IgD-negative memory B cell (primary cell): Measurements from ENCODE around the gene CLPSL2. TPM values are rescaled to one million over a fixed set of nuclear protein-coding genes. Genes with fewer than 3 reads are reported as not detected.
"Not testable (repeated sequence)": the region's sequence is repeated elsewhere in the genome, so short reads cannot be mapped to it uniquely, and the experiment has no call there.

Experiments used
- H3K27ac Mint-ChIP-seq, 3 donors: one replicate each; pipeline ENCODE4 v1.8.0; 2020 to 2022; ENCODE audit warnings: mild to moderate bottlenecking in 3 of 3, mixed read lengths in 3 of 3, moderate library complexity in 1 of 3
- H3K27me3 Mint-ChIP-seq: one replicate; pipeline ENCODE4 v1.8.0; 2021; ENCODE audit warnings: mixed read lengths
- H3K36me3 Mint-ChIP-seq: one replicate; pipeline ENCODE4 v1.8.0; 2020; ENCODE audit warnings: mild to moderate bottlenecking, mixed read lengths
- H3K4me1 Mint-ChIP-seq, 3 donors: one replicate each; pipeline ENCODE4 v1.8.0; 2020 to 2022; ENCODE audit warnings: mixed read lengths in 3 of 3, mild to moderate bottlenecking in 1 of 3
- H3K4me3 Mint-ChIP-seq, 4 donors: one replicate each; pipeline ENCODE4 v1.8.0; 2020 to 2022; ENCODE audit warnings: mild to moderate bottlenecking in 4 of 4, mixed read lengths in 4 of 4, moderate library complexity in 3 of 4
- H3K9me3 Mint-ChIP-seq, 3 donors: one replicate each; pipeline ENCODE4 v1.8.0; 2020 to 2021; ENCODE audit warnings: mixed read lengths in 3 of 3, mild to moderate bottlenecking in 1 of 3
- polyA plus RNA-seq: library from polyadenylated mRNA; unstranded; fragments of 300-500 nt; fragmentation: Illumina TruSeq; gene quantifications from one replicate; pipeline ENCODE4 v1.2.3, GENCODE V29; 2021

The CLPSL2 gene, protein sequence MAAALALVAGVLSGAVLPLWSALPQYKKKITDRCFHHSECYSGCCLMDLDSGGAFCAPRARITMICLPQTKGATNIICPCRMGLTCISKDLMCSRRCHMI
- polyA plus RNA-seq, result not detected

- H3K27me3 Mint-ChIP-seq, result peaks cover 2% of the 10 kb centered on the region
- H3K9me3 Mint-ChIP-seq, result no peaks in the 10 kb centered on the region
- peaks cover 6 to 12% (median 7%) of the 10 kb centered on the region in 3 donors for H3K4me1 Mint-ChIP-seq
- peak within 1 kb of the TSS in 1 of 3 donors; percentile 86 for H3K27ac Mint-ChIP-seq
- H3K4me3 Mint-ChIP-seq, result peak within 1 kb of the TSS in 3 of 4 donors; percentile 70 to 87 (median 74)
- H3K36me3 Mint-ChIP-seq, result no peaks in the 10 kb centered on the region
Observed at GRCh38 chr6:35776364-35777215, at the start of gene CLPSL2. CLPSL2 (plus strand) TSS chr6:35776598; CDS start chr6:35776619, 21 bp downstream.

- no peaks in the 10 kb centered on the region for H3K36me3 Mint-ChIP-seq
- H3K4me3 Mint-ChIP-seq, result peak overlapping the region; percentile 57 to 87 (median 78)
- H3K27ac Mint-ChIP-seq, result peak overlapping the region in 2 of 3 donors; percentile 95
- peaks cover 3% of the 10 kb centered on the region for H3K27me3 Mint-ChIP-seq
- H3K9me3 Mint-ChIP-seq, result no peaks in the 10 kb centered on the region
- peaks cover 27 to 37% (median 32%) of the 10 kb centered on the region in 3 donors for H3K4me1 Mint-ChIP-seq
Observed at GRCh38 chr6:35727231-35727934, 49.0 kb upstream of the CLPSL2 start.

- Mint-ChIP-seq H3K9me3 (no peaks in the 10 kb centered on the region), H3K27me3 (peaks cover 3% of the 10 kb centered on the region), H3K27ac (peak overlapping the region in 2 of 3 donors; percentile 81 to 95), H3K4me1 (peaks cover 31 to 41% (median 36%) of the 10 kb centered on the region in 3 donors), H3K36me3 (no peaks in the 10 kb centered on the region), H3K4me3 (peak overlapping the region; percentile 57 to 94 (median 87))
Observed at GRCh38 chr6:35727935-35728682, 48.3 kb upstream of the CLPSL2 start.

GRCh38 chr6:35728683-35729678 lies 47.4 kb upstream of the CLPSL2 start:
- Mint-ChIP-seq H3K27ac (peak overlapping the region; percentile 81 to 95 (median 86)), H3K36me3 (no peaks in the 10 kb centered on the region), H3K9me3 (no peaks in the 10 kb centered on the region), H3K27me3 (peaks cover 3% of the 10 kb centered on the region), H3K4me3 (peak overlapping the region; percentile 49 to 94 (median 75)), H3K4me1 (peaks cover 33 to 41% (median 36%) of the 10 kb centered on the region in 3 donors)

DNA sequence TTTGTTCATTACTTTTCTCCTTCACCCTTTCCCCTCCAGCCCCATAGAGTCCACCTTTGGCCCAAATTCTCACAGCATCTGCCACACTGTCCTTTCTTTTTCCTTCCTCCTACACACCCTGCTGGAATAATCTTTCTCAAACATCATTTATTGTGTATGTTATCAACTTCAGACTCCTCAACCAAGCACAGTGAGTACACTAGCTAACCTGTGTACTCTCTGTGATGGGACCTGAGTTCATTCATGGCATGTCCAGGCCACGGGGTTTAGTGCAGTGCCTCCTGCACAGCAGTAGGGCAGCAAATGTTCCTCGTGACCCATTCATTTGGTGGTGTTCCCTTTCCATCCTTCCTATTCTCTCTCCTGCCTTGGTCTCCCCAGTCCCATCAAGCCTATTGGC lies 46.7 kb upstream of the CLPSL2 start:
- H3K4me1 Mint-ChIP-seq, result peaks cover 33 to 41% (median 34%) of the 10 kb centered on the region in 3 donors
- peak overlapping the region; percentile 81 to 95 (median 86) for H3K27ac Mint-ChIP-seq
- H3K27me3 Mint-ChIP-seq, result peaks cover 3% of the 10 kb centered on the region
- H3K9me3 Mint-ChIP-seq, result no peaks in the 10 kb centered on the region
- H3K36me3 Mint-ChIP-seq, result no peaks in the 10 kb centered on the region
- H3K4me3 Mint-ChIP-seq, result peak overlapping the region in 3 of 4 donors; percentile 12 to 57 (median 49)

DNA sequence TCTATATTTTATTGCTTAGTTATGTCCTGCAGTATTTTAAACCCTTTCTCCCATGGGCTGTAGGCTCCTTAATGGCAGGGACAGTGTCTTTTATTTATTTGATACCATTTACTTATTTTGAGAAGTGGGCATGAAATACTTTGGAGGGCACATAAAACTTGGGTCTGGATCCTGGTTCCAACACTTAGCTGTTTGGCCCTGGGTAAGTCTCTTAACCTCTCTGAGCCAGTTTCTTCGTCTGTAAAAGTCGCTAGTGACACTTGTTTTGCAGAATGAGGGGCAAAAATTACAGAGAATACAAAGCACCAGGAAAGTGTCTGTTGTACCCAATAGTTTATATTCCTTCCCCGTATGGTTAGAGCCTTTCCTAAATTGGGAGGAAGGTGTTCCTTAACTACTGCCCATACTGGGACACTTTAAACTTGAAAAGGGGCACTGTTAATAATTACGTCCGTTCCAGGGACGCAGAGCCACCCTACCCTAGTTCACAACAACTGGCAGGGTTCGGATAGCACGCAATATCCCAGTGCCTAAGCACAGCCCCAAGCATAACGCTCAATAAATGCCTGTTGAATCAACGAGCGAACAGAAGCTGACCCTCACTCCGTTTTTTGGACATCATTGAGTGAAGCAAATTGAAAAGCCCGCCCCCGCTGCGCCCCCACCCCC lies 45.5 kb upstream of the CLPSL2 start:
- no peaks in the 10 kb centered on the region for H3K9me3 Mint-ChIP-seq
- no peaks in the 10 kb centered on the region for H3K36me3 Mint-ChIP-seq
- H3K4me1 Mint-ChIP-seq, result peaks cover 31 to 44% (median 37%) of the 10 kb centered on the region in 3 donors
- peak overlapping the region; percentile 86 to 98 (median 91) for H3K4me3 Mint-ChIP-seq
- H3K27ac Mint-ChIP-seq, result peak overlapping the region; percentile 86 to 98 (median 95)
- H3K27me3 Mint-ChIP-seq, result peaks cover 3% of the 10 kb centered on the region

DNA sequence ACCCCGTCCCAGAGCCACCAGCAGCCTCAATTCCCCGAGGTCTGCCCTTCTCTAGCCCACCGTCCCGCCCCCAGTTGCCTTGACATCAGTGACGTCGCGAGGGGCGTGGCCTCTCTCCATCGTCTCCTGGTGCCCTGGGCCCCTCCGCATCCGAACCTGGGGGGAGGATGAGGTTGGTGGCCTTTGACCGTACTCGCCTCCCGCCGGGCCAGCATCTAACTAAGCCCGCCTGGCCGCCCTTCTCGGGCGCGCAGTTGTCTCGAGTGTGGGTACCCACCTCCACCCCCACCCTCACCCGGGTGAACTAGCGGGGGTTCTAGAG lies 45.0 kb upstream of the CLPSL2 start:
- Mint-ChIP-seq H3K27ac (peak overlapping the region; percentile 95 to 98 (median 95)), H3K9me3 (no peaks in the 10 kb centered on the region), H3K4me3 (peak overlapping the region; percentile 86 to 98 (median 91))

DNA sequence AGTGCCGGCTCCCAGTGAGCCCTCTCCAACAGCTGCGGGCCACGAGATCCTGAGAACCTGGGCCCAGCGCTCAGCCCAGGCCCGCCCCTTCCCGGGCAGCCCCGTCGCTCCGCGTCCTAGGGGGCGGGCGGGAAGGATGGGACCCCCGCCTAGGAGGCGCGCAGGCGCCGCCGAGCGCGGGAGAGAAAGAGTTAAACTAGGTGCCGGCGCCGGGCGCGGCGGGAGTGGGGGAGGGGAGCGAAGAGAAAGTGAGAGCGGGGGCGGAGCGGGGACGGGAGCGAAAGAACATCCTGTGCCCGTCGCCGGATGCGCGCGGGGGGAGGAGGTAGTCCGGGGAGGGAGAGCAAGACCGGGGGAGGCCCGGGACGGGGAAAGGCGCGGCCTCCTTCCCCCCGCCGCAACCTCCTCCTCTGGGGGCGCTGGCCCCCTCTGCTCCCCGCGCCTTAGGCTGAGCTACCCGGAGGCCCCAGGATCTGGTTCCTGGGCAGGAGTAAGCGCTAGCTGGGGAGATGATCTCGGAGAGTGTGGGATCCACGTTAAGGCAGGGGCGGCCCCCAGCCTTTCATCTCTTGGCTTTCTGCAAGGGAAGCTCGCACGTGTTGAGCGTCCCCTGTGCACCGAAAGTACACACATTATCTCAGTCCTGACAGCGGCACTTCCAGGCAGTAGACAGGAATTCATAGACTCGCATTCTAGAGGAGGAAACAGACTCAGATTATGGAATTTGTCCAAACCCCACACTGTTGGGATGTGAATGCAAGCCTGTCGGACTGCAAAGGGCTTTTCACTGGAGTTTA lies 44.5 kb upstream of the CLPSL2 start:
- H3K27me3 Mint-ChIP-seq, result no peaks in the 10 kb centered on the region
- no peaks in the 10 kb centered on the region for H3K36me3 Mint-ChIP-seq
- no peaks in the 10 kb centered on the region for H3K9me3 Mint-ChIP-seq
- peaks cover 32 to 44% (median 41%) of the 10 kb centered on the region in 3 donors for H3K4me1 Mint-ChIP-seq
- peak overlapping the region; percentile 86 to 98 (median 91) for H3K4me3 Mint-ChIP-seq
- peak overlapping the region; percentile 95 to 98 (median 95) for H3K27ac Mint-ChIP-seq

More for the DNA sequence above, 45.0 kb upstream of the CLPSL2 start:
- peaks cover 3% of the 10 kb centered on the region for H3K27me3 Mint-ChIP-seq
- H3K36me3 Mint-ChIP-seq, result no peaks in the 10 kb centered on the region
- peaks cover 36 to 48% (median 42%) of the 10 kb centered on the region in 3 donors for H3K4me1 Mint-ChIP-seq

GRCh38 chr6:35733633-35734032 lies 42.8 kb upstream of the CLPSL2 start:
- Mint-ChIP-seq H3K27me3 (no peaks in the 10 kb centered on the region), H3K4me1 (peaks cover 31 to 37% (median 37%) of the 10 kb centered on the region in 3 donors), H3K36me3 (no peaks in the 10 kb centered on the region), H3K27ac (peak overlapping the region in 1 of 3 donors; percentile 95), H3K4me3 (peak overlapping the region in 1 of 4 donors; percentile 21), H3K9me3 (no peaks in the 10 kb centered on the region)

- peaks cover 30 to 31% (median 31%) of the 10 kb centered on the region in 3 donors for H3K4me1 Mint-ChIP-seq
- H3K9me3 Mint-ChIP-seq, result not testable (repeated sequence)
Observed at GRCh38 chr6:35734319-35734718, 42.1 kb upstream of the CLPSL2 start.

DNA sequence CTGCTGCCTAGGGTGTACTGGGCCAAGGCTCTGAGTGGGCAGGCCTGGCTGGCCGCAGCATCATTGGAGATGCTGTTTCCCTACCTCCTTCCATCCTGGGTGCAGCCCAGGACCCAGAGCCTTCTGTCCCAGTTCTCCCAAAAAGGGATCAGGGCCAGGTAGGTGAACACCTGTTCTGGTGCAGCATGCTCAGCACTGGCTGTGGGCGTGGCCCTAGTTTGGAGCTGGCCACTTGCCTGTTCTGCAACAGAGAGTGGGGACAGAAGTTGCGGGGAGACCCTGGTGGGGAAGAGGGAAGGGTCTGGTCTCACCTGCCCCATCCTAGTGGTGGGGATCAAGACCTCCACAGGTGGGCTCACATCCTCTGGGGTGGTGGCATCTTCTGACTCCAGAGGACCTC lies 40.9 kb upstream of the CLPSL2 start:
- H3K36me3 Mint-ChIP-seq, result no peaks in the 10 kb centered on the region
- H3K27me3 Mint-ChIP-seq, result no peaks in the 10 kb centered on the region
- H3K9me3 Mint-ChIP-seq, result no peaks in the 10 kb centered on the region
- no peak overlapping the region for H3K4me3 Mint-ChIP-seq
- peaks cover 23 to 29% (median 24%) of the 10 kb centered on the region in 3 donors for H3K4me1 Mint-ChIP-seq
- H3K27ac Mint-ChIP-seq, result peak overlapping the region in 1 of 3 donors; percentile 91

More at GRCh38 chr6:35734319-35734718, 42.1 kb upstream of the CLPSL2 start:
- H3K36me3 Mint-ChIP-seq, H3K4me3 Mint-ChIP-seq, H3K27me3 Mint-ChIP-seq: not testable (repeated sequence)
- peak overlapping the region in 1 of 3 donors; percentile 91 for H3K27ac Mint-ChIP-seq

GRCh38 chr6:35736253-35736894 lies 40.0 kb upstream of the CLPSL2 start:
- Mint-ChIP-seq H3K4me1 (peaks cover 20 to 27% (median 22%) of the 10 kb centered on the region in 3 donors), H3K27ac (peak overlapping the region; percentile 43 to 93 (median 73)), H3K4me3 (peak overlapping the region in 3 of 4 donors; percentile 9 to 80 (median 65)), H3K27me3 (no peaks in the 10 kb centered on the region), H3K36me3 (no peaks in the 10 kb centered on the region), H3K9me3 (no peaks in the 10 kb centered on the region)
